Measurements from ENCODE around the gene CSTF2T. TPM values are rescaled to one million over a fixed set of nuclear protein-coding genes. Genes with fewer than 3 reads are reported as not detected.

The CSTF2T gene
- total and polyA plus RNA-seq, 2 of the 13 experiments (the other 11 are each of a cell fraction or from before 2014, with no cell fraction given), result 1.4 to 7.2 TPM

- no peak for TF ChIP-seq ZNF318 (CRISPR knock-in tag; IDR thresholded peaks at IDR 0.05)
- no peak for TF ChIP-seq STAT5B (CRISPR knock-in tag; IDR thresholded peaks at IDR 0.05)
- TF ChIP-seq ATF1 (CRISPR knock-in tag; IDR thresholded peaks at IDR 0.05), result peak; percentile 94
- no peak; the same call in 1 of the 2 replicates for TF ChIP-seq FOXJ3 (CRISPR knock-in tag; IDR thresholded peaks at IDR 0.05; ENCODE audit: borderline replicate concordance)
- TF ChIP-seq XBP1 (CRISPR knock-in tag; IDR thresholded peaks at IDR 0.05), result no peak
- TF ChIP-seq CTCF (CRISPR knock-in tag; IDR thresholded peaks at IDR 0.05), result no peak
- TF ChIP-seq CBX1 (IDR thresholded peaks at IDR 0.05; ENCODE audit: low read depth), result peak; percentile 36
- no peak for TF ChIP-seq MEIS1 (CRISPR knock-in tag; IDR thresholded peaks at IDR 0.05; ENCODE audit: borderline replicate concordance)
- peak; percentile 35; the same call in 1 of the 2 replicates for TF ChIP-seq ZGPAT (CRISPR knock-in tag; IDR thresholded peaks at IDR 0.05)
Observed at GRCh38 chr10:51699475-51700227, at the start of gene CSTF2T (continued).
